NCI-H1092 treated with DMSO at 0.1 percent for 48 hours (cell line): Measurements from ENCODE around the gene EHD4.
A peak's percentile ranks its signal among the peaks of the same experiment; 100 is the strongest.

Source experiments
- DNase-seq: peaks from one replicate; lab custom pipeline; 2025; lab: John Stamatoyannopoulos, UW

The EHD4 gene

GRCh38 chr15:41972253-41973242 is at the start of gene EHD4:
EHD4 (minus strand) TSS chr15:41972557; CDS start chr15:41972494, 63 bp downstream.
- DNase-seq: peak; percentile 93

GRCh38 chr15:42021593-42021992 is 49.2 kb upstream of the EHD4 start:
- DNase-seq: no peak

GRCh38 chr15:42020713-42021273 is 48.4 kb upstream of the EHD4 start, which contains the start of gene PLA2G4E:
PLA2G4E (minus strand) TSS chr15:42021042; CDS start chr15:42021030, 12 bp downstream.
- no peak for DNase-seq

- no peak for DNase-seq
Measured at GRCh38 chr15:42018306-42019224, 46.2 kb upstream of the EHD4 start.

GRCh38 chr15:42016971-42017370 is 44.6 kb upstream of the EHD4 start:
- no peak for DNase-seq

- DNase-seq: no peak
Measured at GRCh38 chr15:42014406-42014805, 42.0 kb upstream of the EHD4 start.

- DNase-seq: no peak
Measured at GRCh38 chr15:42012928-42013482, 40.6 kb upstream of the EHD4 start.

GRCh38 chr15:42012241-42012640 is 39.9 kb upstream of the EHD4 start:
- no peak for DNase-seq

GRCh38 chr15:42011074-42011473 is 38.7 kb upstream of the EHD4 start:
- DNase-seq: no peak

GRCh38 chr15:42010434-42010833 is 38.1 kb upstream of the EHD4 start:
- no peak for DNase-seq

GRCh38 chr15:42009474-42009873 is 37.1 kb upstream of the EHD4 start:
- no peak for DNase-seq

GRCh38 chr15:42009022-42009421 is 36.7 kb upstream of the EHD4 start:
- DNase-seq: no peak

- DNase-seq: no peak
Measured at GRCh38 chr15:42007386-42007785, 35.0 kb upstream of the EHD4 start.

GRCh38 chr15:42002333-42002732 is 30.0 kb upstream of the EHD4 start:
- DNase-seq: no peak

- DNase-seq: no peak
Measured at GRCh38 chr15:42001236-42001635, 28.9 kb upstream of the EHD4 start.

GRCh38 chr15:41999290-42000285 is 27.2 kb upstream of the EHD4 start:
- DNase-seq: no peak

- DNase-seq: no peak
Measured at GRCh38 chr15:41997845-41998244, 25.5 kb upstream of the EHD4 start.

GRCh38 chr15:41996921-41997592 is 24.7 kb upstream of the EHD4 start:
- DNase-seq: no peak

GRCh38 chr15:41996376-41996775 is 24.0 kb upstream of the EHD4 start:
- no peak for DNase-seq

- no peak for DNase-seq
Measured at GRCh38 chr15:41995476-41995855, 23.1 kb upstream of the EHD4 start.
